HL-60/S4 (cell line): ENCODE results near the gene ODC1.
"Not testable (repeated sequence)": the region's sequence is repeated elsewhere in the genome, so short reads cannot be mapped to it uniquely, and the experiment has no call there.

Experiments
- in situ Hi-C: fragments of 300-500 bp; cut with MboI; formaldehyde crosslinking; loops from 2 replicates; pipeline ENCODE4 v1.14.3; 2022; ENCODE audit warnings: low sequenced_read_pairs

The ODC1 gene

DNA sequence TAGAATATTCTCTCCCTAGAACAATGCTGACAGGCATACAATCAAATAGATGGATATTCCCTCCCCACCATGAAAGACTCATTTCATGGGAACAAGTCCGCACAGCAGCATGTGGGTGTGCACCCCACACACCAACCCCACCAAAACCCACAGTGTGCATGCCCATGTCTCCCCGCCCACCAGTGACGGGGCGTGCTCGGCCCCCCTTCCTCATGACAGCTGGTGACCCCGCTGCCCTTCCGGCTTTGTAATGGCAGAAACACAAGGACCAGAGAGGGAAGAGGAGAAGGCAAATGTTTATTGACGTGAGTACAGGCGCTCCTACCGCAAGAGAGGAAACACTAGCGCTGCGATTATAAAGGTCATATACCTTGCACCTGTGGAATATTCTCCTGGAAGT, 30.8 kb upstream of the ODC1 start:
- in situ Hi-C loops, result no loop called here

DNA sequence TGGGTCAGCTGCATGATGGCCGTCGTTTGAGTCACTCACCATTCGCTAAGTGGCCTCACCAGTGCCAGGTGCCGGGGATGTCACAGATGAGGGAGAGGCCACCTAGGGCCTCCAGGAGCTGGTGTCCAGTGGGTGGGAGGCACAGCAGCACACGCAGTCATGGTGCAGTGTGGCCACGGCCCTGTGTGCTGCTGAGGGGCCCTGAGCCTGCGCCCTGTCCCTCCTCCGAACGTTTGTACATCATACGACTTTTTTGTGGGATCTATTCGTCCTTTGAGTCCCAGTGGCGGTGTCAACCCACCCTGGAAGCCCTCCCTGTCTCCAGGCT, 30.1 kb upstream of the ODC1 start:
- in situ Hi-C loops, result no loop called here

DNA sequence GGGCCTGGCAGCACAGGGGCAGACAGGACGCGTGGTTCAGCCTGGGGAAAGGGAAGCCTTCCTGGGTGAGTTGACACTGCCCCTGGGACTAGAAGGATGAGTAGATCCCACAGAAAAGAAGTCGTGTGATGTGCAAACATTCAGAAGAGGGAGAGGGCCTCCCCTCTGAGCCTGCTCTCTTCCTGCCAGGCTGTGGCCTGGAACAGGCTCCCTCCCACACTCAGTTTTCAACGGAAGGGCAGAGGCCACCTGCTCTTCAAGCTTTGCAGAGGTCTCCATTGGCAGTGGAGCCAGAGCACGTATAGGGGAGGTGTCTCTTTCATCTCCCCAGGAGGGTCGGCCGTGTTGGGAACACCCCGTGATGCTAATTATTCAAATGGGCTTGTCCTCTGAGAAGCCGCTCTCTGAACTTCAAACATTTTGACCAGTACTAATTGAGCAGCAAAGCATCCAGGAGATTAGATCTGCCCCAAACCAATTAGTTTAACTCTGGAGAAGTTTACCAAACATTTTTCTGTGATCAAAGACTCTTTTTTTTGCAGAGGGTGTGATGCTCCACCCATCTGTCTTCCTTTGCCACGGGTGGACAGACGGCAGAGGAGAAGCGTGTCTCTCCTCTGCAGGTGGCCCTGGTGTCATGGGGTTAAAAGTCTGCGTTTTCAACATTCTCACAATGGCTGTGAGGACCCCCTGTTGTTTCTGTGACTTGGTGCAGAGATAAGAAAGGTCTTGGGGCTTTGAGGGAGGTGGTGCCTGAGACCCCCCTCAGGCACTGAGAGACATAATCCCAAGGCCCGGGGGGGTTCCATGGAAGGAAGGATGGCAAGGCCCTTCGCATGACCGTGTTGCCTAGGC, 29.5 kb upstream of the ODC1 start:
- in situ Hi-C loops, result no loop called here

DNA sequence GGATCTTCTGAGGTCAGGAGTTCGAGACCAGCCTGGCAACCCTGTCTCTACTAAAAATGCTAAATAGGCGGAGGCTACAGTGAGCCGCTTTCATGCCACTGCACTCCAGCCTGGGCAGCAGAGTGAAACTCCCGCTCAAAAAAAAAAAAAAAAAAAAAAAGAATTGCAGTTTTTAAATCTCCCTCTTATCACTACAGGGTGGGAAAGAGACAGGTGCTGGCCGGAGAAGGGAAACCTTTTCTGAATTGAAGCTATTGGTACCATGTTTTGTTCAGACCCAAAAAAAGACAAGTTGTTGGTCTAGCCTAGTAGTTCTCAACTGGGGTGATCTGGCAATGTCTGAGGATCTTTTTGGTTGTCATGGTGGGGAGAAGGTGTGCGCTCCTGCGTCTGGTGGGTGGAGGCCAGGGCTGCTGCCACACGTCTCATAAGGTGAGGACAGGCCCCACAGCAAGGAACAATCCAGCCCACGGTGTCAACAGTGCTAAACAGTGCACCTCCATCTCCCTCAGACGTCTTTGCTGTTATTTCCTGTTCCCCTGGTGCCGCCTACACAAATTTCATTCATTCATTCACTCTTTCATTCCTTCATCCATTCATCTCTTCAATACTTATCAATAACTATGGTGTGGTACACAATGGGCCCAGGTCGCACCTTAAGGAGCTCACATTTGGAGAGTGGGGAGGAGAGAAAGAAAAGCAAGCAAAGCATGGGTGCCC, 28.8 kb upstream of the ODC1 start:
- in situ Hi-C loops, result no loop called here

DNA sequence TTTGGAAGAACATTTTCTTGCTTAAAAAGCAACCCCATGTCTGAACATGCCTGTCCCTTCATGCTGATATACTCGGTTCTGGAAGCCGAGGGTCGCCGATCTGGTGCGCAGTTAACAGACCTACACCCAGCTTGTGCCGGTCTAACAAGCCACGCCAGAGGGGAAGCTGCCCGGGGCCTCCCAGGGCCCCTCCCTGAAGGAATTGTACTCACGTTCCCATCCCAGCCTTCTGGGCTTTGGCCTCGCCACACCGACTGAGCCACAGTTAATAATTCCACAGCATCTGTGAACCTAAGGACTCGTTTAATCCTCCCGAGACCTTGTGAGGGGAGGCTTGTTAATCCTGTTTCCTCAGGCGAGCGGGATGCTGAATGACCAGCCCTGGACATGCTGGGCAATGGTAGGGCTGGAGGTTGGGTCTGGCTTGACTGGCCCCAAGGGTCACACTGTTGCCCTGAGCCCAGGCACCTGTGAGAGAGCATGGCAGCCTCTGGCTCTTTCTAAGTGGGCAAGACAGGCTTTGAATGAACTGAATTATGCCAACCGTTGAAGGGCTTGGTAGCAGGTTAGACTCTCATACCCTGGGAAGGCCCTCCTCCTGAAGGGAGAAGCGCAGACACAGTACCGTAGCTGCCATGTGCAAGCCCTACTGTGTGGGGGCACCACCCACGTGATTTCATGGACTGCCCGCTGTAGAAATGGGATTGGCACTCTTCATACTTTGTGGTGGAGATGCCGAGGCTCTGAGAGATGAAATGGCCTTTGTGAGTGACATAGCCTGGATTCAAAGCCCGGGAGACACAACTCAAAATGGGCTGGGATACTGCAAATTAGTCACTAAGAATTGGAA, 27.9 kb upstream of the ODC1 start:
- in situ Hi-C loops, result no loop called here

DNA sequence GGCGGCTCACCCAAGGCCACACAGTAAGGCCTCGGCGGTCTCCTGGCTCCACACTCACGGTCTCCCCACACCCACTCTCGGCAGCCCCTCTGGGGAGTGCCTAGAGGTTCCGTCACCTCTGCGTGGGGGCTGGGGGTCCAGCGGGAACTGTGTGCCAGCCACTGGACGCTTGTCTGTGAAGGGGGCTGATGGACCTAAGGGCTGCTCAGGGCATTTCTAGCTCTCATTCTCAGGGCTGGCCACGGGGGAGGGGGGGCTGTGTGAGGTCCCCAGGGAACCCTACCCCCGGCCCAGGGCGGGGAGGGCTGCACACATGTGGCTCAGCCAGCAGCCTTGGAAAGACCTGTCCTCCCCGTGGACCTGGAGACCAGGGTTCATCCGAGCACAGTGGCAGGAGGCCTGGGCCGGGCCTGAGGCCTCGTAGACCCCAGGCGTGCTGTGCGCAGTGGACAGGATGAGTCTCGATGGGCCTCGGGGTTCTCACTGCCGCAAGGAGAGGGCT, 27.1 kb upstream of the ODC1 start:
- in situ Hi-C loops, result no loop called here

DNA sequence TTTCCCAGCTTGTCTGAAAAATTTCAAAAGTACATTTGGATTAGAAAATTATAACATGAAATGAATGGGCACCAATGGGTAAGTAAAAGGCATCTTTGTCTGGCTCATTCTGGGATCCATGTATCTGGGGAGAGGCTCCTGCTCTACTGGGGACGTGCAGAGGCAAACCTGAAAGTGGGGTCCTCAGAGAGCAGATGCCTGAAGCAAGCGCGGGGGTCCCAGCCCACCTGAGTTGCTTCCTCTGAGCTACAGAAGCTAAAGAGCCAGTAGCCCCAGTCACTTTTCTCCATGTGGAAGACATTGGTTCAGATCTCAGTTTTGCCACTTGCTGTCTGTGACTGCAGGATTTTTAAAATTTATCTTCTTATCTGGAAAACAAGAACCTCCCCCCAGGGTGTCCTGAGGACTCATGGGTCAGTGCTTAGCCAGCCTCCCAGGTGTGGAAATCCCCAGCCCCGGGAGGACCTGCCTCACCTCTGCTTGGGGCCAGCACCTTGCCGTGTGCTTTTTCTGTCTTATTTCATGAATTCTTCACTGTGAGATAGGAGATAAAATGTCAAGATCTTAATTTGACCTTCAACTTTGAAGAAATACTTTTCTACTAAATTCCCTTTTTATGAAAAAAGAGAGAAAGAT, 25.1 kb upstream of the ODC1 start:
- in situ Hi-C loops, result no loop called here

DNA sequence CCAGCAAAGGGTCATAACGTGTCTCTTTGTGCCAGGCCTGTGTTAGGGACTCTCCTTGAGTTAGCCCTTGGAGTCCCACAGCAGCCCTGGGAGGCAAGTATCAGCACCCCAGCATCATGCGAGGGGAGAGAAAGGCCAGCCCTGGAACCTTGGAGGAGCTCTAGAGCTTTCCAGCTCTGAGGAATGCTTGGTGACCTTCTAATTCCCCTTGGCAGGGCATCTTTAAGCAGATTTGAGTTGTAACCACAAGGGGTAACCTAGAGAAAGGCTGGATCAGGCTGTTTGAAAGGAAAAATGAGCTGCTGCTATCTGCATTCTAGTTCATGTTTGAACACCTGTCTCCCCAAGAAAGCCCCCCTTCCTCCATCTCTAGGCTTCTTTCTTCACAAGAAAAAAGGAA, 23.8 kb upstream of the ODC1 start:
- in situ Hi-C loops, result no loop called here

DNA sequence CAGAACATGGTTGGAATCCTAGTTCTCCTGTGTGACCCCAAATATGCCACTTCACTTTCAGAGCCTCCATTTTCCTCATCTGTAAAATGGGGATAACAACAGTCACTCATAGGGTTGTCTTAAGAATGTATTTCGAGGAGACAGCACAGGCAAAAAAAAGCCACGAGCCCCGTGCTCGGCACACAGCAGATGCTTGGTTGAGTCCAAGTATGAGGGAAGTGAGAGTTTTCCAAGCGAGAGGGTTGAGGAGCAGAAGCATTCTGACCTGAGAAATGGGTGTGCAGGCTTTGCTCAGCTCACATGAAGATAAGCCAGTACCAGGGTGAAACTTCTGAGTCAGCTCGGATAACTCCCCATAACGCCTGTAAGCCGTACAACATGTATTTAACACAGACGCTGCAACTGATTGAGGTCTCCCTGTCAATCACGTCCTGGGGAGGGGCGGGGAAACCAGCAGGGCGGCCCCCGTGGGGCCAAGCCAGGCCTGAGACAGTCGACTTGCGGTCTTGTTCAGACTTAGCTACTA, 23.0 kb upstream of the ODC1 start:
- in situ Hi-C loops, result no loop called here

DNA sequence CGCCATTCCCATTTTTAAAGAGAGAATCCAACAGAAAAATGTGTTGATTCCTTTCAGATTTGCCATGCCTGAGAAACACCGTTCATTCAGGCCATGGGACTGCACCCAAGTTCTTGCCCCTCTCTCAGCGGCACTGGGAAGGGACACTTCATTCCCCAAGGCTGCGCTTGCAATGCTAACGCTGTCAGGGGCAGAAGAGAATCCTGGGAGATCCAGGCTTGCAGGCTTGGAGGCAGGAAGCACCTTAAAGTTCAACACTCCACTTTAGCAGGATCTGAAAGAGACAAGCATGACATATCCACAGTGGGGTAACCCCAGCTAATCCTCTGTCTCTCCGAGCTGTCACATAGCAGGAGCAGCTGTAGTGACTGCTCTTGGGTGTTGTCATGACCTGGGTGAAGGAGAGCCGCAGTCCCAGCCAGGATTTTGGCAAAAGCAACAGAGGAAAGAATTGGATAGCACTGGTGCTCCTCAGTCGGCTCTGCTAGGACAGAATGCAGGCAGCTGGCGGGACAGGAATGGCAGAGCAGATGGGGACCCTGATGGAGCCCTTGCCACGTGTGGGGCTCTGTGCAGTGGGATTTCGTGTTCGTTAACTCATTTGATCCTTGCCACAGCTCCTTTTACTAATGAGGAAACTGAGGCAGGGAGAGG, 22.0 kb upstream of the ODC1 start:
- in situ Hi-C loops, result no loop called here

DNA sequence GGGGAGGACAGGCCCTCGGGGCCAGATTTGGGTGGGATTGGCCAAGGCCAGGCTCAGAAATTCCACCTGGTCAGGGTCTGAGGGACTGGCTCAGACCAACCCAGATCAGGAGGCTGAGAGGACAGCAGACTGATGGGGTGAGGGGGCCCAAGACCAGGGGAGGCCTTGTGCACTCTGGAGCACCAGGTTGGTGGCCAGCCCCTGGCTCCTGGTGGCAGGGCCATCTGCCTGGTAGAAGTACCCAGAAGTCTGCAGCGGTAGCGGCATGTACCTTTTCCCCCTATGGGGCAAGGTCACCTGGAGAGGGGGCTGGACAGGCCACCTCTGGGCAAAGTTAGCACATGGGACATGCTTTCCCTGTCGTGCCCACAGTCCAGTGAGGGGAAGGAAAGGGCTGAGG, 21.2 kb upstream of the ODC1 start:
- in situ Hi-C loops, result no loop called here

DNA sequence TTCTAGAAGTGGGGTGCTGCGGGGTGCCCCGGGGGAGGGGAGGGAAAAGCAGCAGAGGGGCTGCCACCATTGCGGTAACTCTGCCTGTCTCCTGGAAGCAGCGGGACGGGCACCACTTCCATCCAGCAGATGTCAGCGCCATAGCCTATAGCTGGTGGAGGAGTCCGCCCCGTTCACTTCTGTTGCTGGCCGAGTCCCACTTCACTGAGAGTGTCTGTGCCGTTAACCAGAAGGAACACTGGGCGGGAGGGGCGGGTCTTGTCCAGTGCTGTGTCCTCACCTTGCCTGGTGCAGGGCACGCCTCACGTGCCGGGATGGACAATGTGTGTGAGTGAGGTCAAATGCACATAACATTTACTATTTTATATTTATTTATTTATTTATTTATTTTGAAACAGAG, 19.3 kb upstream of the ODC1 start:
- in situ Hi-C loops, result no loop called here

DNA sequence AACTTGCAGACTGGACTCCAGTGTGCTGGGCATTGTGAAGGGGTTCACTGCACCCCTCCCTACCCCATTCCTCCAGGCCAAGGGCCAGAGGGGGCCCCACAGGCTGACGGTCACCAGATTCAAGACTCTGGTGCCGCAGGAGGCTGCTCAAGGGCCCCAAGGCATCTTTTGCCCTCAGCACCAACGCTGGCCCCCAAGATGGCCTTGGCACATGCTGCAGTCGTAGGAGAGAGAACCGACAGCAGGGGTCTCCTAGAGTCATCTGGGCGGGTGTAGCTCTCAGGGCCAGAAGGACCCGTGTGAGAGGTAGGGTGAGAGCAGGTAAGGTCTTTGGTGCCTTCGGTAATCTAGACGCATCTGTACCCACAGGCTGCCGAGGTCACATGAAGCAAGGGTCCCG, 18.7 kb upstream of the ODC1 start:
- in situ Hi-C loops, result no loop called here

DNA sequence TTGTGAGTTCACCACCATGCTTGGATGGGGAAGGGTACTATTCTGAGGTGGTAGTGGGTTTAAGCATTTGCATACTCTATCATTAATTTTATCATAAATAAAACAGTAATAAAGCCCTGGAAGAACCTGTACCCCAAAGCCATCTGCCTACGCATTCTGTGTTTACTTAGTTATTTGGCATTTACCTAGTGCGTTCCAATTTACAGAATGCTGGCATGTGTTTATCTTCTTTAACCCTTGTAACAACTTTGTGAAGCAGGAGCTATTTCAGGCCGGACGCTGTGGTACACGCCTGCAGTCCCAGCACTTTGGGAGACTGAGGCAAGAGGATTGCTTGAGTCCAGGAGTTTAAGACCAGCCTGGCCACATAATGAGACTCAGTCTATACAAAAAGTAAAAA, 17.8 kb upstream of the ODC1 start:
- in situ Hi-C loops, result no loop called here

DNA sequence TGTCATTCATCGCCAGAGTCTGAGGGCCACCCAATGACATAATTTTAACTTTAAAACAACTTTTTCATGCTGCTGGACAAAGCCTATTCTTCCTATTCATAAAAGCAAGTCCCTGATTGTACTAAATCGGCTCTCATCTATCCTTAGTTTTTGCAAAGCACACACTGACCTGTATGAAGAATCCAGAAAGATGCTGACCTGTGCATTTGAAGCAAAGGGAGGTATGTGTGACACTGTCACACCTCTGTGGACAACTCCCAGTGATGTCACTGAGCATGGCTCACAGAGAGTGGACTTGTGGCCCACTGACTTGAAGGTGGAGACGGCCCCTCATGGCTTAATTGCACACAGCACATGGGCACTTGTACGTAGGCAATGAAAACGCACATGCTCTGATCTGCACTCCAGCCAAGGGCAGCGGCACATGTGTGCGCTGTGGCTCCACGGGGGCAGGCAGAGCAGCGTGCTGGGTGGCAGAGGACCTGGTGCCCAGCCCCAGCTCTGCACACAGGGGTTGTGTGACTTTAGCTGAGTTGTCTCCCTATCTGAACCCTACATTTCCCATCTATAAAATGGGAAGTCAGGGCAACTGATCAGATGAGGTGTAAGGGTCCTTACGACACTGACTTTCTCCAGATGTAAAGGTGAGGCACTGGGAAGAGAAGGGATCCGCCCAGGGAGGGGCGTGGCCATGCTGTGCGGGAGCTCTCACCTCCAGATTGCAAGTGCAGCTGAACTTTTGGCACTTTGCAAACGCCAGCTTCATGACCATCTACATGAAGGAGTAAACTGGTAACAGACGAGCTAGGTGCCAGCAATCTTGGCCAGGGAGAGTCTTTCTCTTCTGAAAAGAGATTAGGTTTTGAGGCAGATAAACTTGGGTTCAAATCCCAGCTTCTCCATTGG, 14.3 kb upstream of the ODC1 start:
- in situ Hi-C loops, result no loop called here

DNA sequence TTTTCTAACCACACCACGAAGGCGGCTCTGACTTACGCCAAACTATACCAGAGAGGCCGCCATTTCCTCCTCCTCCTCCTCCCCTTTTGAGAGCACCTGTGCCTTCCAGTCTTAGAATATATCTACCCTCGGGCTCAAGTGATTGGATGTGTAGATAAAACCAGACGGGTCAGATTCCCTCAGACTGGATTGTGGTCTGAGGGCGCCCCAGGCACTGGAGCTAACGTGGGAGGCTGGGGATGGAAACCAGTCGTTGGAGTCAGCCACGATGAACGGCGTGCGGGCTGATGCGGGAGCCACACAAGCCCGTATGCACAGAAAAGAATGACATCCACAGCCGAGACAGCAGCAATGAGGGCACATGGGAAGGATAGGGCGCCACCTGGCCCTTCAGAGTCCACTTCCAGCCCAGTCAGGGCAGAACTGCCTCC, 12.3 kb upstream of the ODC1 start:
- in situ Hi-C loops, result no loop called here

DNA sequence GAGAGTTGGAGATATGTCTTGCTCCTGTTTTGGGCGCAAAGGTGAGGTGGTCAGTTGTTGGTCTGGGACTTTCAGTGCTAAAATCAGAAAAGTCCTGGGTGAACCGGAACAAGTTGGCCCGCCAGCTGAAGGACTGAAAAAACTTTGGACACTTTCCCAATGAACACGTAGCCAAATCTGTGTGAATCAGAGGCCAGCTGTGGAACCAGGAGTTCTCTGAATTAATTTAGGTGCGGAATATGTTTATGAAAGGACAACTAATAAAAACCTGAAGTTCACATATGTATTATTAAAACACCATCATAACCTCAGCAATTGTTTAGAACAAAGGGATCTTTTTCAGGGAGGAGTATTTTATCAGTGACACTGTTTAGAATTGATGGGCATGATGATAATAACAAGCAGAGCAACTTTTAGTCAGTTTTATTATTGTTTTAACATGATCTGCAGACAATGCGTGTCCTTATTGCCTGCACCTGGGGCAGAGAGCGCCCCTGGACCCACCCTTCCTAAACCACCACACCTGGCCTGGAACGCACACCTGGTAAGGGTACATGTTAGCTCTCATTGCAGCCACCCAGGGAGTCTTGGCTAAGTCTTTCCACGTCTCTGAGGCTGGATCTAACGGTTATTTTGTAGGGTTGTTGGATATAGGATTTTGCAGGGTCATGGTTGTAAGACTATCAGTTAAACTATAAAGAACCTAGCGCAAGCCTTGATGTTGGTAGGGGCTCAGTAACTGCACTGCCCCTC, 9.9 kb upstream of the ODC1 start:
- in situ Hi-C loops, result no loop called here

DNA sequence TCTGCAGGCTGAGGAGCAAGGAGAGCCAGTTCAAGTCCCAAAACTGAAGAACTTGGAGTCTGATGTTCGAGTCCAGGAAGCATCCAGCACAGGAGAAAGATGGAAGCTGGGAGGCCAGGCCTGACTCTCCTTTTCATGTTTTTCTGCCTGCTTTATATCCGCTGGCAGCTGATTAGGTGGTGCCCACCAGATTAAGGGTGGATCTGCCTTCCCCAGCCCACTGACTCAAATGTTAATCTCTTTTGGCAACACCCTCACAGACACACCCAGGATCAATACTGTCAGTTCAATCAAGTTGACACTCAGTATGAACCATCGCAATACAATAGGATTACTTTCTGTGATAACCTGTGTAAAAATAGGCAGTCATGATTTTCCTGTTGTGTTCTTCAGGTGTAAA, 9.1 kb upstream of the ODC1 start:
- in situ Hi-C loops, result not testable (repeated sequence)

DNA sequence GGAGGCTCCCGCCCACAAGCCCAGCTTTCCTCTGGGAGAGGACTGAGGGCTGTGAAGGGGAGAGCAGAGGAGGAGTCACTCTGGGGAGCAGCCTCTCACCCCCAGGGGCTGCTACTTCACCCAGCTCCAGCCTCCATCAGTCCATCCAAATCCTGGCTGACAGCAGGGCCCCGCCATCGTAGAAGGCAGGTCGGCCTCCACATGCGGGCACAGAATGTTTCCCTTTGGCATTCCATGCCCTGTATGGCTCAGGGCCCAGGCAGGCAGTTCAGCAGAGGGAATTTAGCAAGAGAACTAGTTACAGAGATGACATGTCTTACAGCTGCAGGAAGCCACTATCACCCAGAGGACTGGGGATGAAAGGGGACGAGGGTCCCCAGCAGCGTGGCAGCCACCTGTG, 6.4 kb upstream of the ODC1 start:
- in situ Hi-C loops, result no loop called here
